OCI-LY7 (cell line): ENCODE data around the gene AMMECR1. TPM values are rescaled to one million over a fixed set of nuclear protein-coding genes. Genes with fewer than 3 reads are reported as not detected.
A peak's percentile ranks its signal among the peaks of the same experiment; 100 is the strongest.

Source experiments
- Bru-seq: library from RNA; stranded (reverse); fragments of 400-500 nt; gene quantifications from one replicate; lab custom pipeline; 2021; lab: Mats Ljungman, UMichigan
- BruChase-seq, 2 experiments: library from RNA; stranded (reverse); fragments of 400-500 nt; gene quantifications; one replicate each; lab custom pipeline; 2021; lab: Mats Ljungman, UMichigan
- BruUV-seq: library from RNA; stranded (reverse); fragments of 400-500 nt; replicated peaks from 2 replicates; lab custom pipeline; 2021; lab: Mats Ljungman, UMichigan
- CTCF ChIA-PET: fragments of 300-600 bp; sonication (Branson Sonifier 250); formaldehyde crosslinking; loops from one replicate; lab custom pipeline; 2022; ENCODE audit warnings: antibody characterized with exemption; ENCODE audit not compliant: unreplicated experiment; lab: Charles Lee
- POLR2A ChIA-PET: fragments of 300-600 bp; sonication (Branson Sonifier 250); formaldehyde crosslinking; loops from one replicate; lab custom pipeline; 2022; ENCODE audit warnings: antibody characterized with exemption; lab: Charles Lee
- DNase-seq: peaks from one replicate; pipeline ENCODE4 v3.0.0-alpha.2; 2015; ENCODE audit warnings: low spot score
- H2AFZ ChIP-seq: fragments of 200-600 bp; sonication (generic), shearing (Covaris generic); 2 replicates; pipeline ENCODE4 v1.6.1; 2014; ENCODE audit warnings: mild to moderate bottlenecking, antibody characterized with exemption, low read length, moderate library complexity
- H3K27ac ChIP-seq: fragments of 200-600 bp; sonication (generic); 2 replicates; pipeline ENCODE4 v1.5.1; 2014; ENCODE audit warnings: mixed run types, low read depth, mild to moderate bottlenecking, moderate library complexity, low read length, inconsistent platforms; ENCODE audit not compliant: poor library complexity, severe bottlenecking
- H3K36me3 ChIP-seq: fragments of 200-600 bp; sonication (generic); 2 replicates; pipeline ENCODE4 v1.6.1; 2014; ENCODE audit warnings: mild to moderate bottlenecking, antibody characterized with exemption, low read length, moderate library complexity, mixed read lengths; ENCODE audit not compliant: insufficient read depth
- H3K4me1 ChIP-seq: fragments of 200-600 bp; sonication (generic); 2 replicates; pipeline ENCODE4 v1.5.1; 2014; ENCODE audit warnings: mild to moderate bottlenecking, low read length; ENCODE audit not compliant: insufficient read depth, poor library complexity, severe bottlenecking
- H3K4me2 ChIP-seq: fragments of 200-600 bp; sonication (generic); 2 replicates; pipeline ENCODE4 v1.6.1; 2014; ENCODE audit warnings: mild to moderate bottlenecking, low read length
- H3K4me3 ChIP-seq: fragments of 200-600 bp; sonication (generic); 2 replicates; pipeline ENCODE4 v1.5.1; 2014; ENCODE audit warnings: mild to moderate bottlenecking, low read depth, low read length; ENCODE audit not compliant: poor library complexity, severe bottlenecking
- H3K79me2 ChIP-seq: fragments of 200-600 bp; sonication (generic); 2 replicates; pipeline ENCODE4 v1.6.1; 2016; ENCODE audit warnings: low read depth, mild to moderate bottlenecking, low read length, moderate library complexity, mixed read lengths; ENCODE audit not compliant: insufficient read depth
- H3K9me2 ChIP-seq: fragments of 200-600 bp; sonication (generic); 2 replicates; pipeline ENCODE4 v1.6.1; 2016; ENCODE audit warnings: mild to moderate bottlenecking, low read length, mixed read lengths; ENCODE audit not compliant: insufficient read depth
- H3K9me3 ChIP-seq: fragments of 200-600 bp; sonication (generic); 2 replicates; pipeline ENCODE4 v1.6.1; 2014; ENCODE audit warnings: mild to moderate bottlenecking, mixed run types, low read length, mixed read lengths
- H4K20me1 ChIP-seq: fragments of 200-600 bp; sonication (generic); 2 replicates; pipeline ENCODE4 v1.6.1; 2014; ENCODE audit warnings: mild to moderate bottlenecking, antibody characterized with exemption, low read length, moderate library complexity, mixed read lengths; ENCODE audit not compliant: insufficient read depth
- CTCF ChIP-seq: fragments of 200-600 bp; sonication (generic); conservative IDR thresholded peaks from 2 replicates; pipeline ENCODE4 v1.5.1; 2014; ENCODE audit warnings: mild to moderate bottlenecking, antibody characterized with exemption, low read length, moderate library complexity, mixed read lengths
- EZH2phosphoT487 ChIP-seq: fragments of 200-600 bp; sonication (generic); IDR thresholded peaks from 2 replicates; pipeline ENCODE4 v1.6.1; 2018; ENCODE audit warnings: low read depth, borderline replicate concordance, mild to moderate bottlenecking, mixed run types, antibody characterized with exemption, low read length, moderate library complexity, mixed read lengths
- intact Hi-C: fragments of 100-400 bp; cut with micrococcal nuclease; formaldehyde crosslinking; loops from one replicate; pipeline ENCODE4 v1.10.0; 2022; ENCODE audit not compliant: unreplicated experiment
- long read RNA-seq: library from polyadenylated mRNA; stranded (forward); transcript quantifications from one replicate; pipeline ENCODE4 v2.0.0, GENCODE V29; 2022
- total RNA-seq, 2 experiments: library from RNA; depleted of rRNA in 1 of 2; stranded (reverse); fragments of >200 nt in 1 of 2; shearing (Covaris generic) in 1 of 2; gene quantifications; 2 replicates each; pipeline ENCODE4 v1.2.3, GENCODE V29; 2014 to 2022

The AMMECR1 gene
- total RNA-seq (2014; rRNA removed; shearing (Covaris generic)) (12.5 and 19.1 TPM in 2 replicates), total RNA-seq (2022) (32.3 and 36.4 TPM in 2 replicates), Bru-seq, nascent RNA (percentile 68 among the genes with signal in this experiment), BruChase-seq, experiment 1, labeled RNA remaining after a 6-hour chase (percentile 56 among the genes with signal in this experiment), BruChase-seq, experiment 2, labeled RNA remaining after a 2-hour chase (percentile 60 among the genes with signal in this experiment)
- long read RNA-seq, full-length matches to known transcripts = 40 of 59 reads
- long read RNA-seq, partial matches to known transcripts = 5 of 59 reads
- long read RNA-seq, other reads (novel, unspliced or antisense) = 14 of 59 reads

- no peaks in the 10 kb centered on the region for H3K9me3 ChIP-seq
- H3K4me1 ChIP-seq = peaks cover 69% of the 10 kb centered on the region
- peak within 1 kb of the TSS; percentile 90; the same call in 1 of the 2 replicates for H2AFZ ChIP-seq
- H3K27ac ChIP-seq = peak within 1 kb of the TSS; percentile 76
- intact Hi-C loops = loop anchor here (5.0 kb wide), 1 partner anchor 151 kb away; no protein-coding TSS in a partner anchor
- no TSS peak for BruUV-seq
- peaks cover 43% of the 10 kb centered on the region for H3K79me2 ChIP-seq
- H3K4me3 ChIP-seq = peak within 1 kb of the TSS; percentile 91
- H3K4me2 ChIP-seq = peak within 1 kb of the TSS; percentile 91
- DNase-seq = peak; percentile 88
- TF ChIP-seq CTCF (no peak), EZH2phosphoT487 (no peak)
- ChIA-PET CTCF (interaction anchor here (0.5 to 1.4 kb wide), 3 partner anchors 24 to 79 kb away, joined by 3 read pairs; no protein-coding TSS in a partner anchor), POLR2A (interaction anchor here (0.7 to 1.7 kb wide), 6 partner anchors 12 to 117 kb away, joined by 3 to 8 read pairs (median 4); no protein-coding TSS in a partner anchor)
- peaks cover 20% of the 10 kb centered on the region; the same call in 1 of the 2 replicates for H4K20me1 ChIP-seq
- H3K36me3 ChIP-seq = no peaks in the 10 kb centered on the region
- H3K9me2 ChIP-seq = no peaks in the 10 kb centered on the region
Measured at GRCh38 chrX:110317820-110318663, at the start of gene AMMECR1. Gene AMMECR1 (minus strand): TSS chrX:110318085. CDS start chrX:110318071, 14 bp downstream.

GRCh38 chrX:110363244-110363643 lies 45.4 kb upstream of the AMMECR1 start:
- CTCF ChIA-PET = no interaction called here
- POLR2A ChIA-PET = no interaction called here
- Histone ChIP-seq H2AFZ (no peak overlapping the region), H3K36me3 (no peaks in the 10 kb centered on the region), H3K9me3 (no peaks in the 10 kb centered on the region), H3K79me2 (no peaks in the 10 kb centered on the region), H4K20me1 (no peaks in the 10 kb centered on the region), H3K4me3 (no peak overlapping the region), H3K27ac (no peak overlapping the region), H3K9me2 (no peaks in the 10 kb centered on the region), H3K4me1 (no peaks in the 10 kb centered on the region), H3K4me2 (no peak overlapping the region)
- no peak for DNase-seq
- TF ChIP-seq CTCF = no peak
- TF ChIP-seq EZH2phosphoT487 = no peak
- intact Hi-C loops = no loop called here
- no TSS peak for BruUV-seq
